Esophagus squamous epithelium (tissue), 4 donors: ENCODE measurements around the gene EEF1AKMT1.

ENCODE experiments used
- CTCF ChIP-seq, 6 experiments: fragments of 450-650 bp in 4 of 6; fragments of 200-600 bp in 2 of 6; sonication (generic) in 2 of 6; IDR thresholded peaks; one replicate each; pipeline ENCODE4 v1.5.1; 2016 to 2019; ENCODE audit warnings: antibody characterized with exemption in 6 of 6, mild to moderate bottlenecking in 4 of 6, moderate library complexity in 4 of 6
- POLR2A ChIP-seq, 4 donors: fragments of 450-650 bp; IDR thresholded peaks; one replicate each; pipeline ENCODE4 v1.6.1; 2017; ENCODE audit warnings: antibody characterized with exemption in 4 of 4, mild to moderate bottlenecking in 4 of 4, moderate library complexity in 3 of 4

GRCh38 chr13:20729633-20730585, 43.9 kb downstream of the EEF1AKMT1 start:
- no peak for TF ChIP-seq POLR2A (IDR thresholded peaks at IDR 0.05)
- no peak for TF ChIP-seq CTCF (IDR thresholded peaks at IDR 0.05)
